ENCODE data around the gene KRTAP4-6.

- no peak for TF ChIP-seq POLR2A (IDR thresholded peaks at IDR 0.05)
- TF ChIP-seq, protein P1, sequence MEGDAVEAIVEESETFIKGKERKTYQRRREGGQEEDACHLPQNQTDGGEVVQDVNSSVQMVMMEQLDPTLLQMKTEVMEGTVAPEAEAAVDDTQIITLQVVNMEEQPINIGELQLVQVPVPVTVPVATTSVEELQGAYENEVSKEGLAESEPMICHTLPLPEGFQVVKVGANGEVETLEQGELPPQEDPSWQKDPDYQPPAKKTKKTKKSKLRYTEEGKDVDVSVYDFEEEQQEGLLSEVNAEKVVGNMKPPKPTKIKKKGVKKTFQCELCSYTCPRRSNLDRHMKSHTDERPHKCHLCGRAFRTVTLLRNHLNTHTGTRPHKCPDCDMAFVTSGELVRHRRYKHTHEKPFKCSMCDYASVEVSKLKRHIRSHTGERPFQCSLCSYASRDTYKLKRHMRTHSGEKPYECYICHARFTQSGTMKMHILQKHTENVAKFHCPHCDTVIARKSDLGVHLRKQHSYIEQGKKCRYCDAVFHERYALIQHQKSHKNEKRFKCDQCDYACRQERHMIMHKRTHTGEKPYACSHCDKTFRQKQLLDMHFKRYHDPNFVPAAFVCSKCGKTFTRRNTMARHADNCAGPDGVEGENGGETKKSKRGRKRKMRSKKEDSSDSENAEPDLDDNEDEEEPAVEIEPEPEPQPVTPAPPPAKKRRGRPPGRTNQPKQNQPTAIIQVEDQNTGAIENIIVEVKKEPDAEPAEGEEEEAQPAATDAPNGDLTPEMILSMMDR (IDR thresholded peaks at IDR 0.05 in 4 of 5, conservative IDR thresholded peaks at IDR 0.05 in 1 of 5): no peak
Measured at GRCh38 chr17:41160648-41161047, 20.3 kb upstream of the KRTAP4-6 start, which contains the start of gene KRTAP4-4.
